NCI-H146 (cell line): ENCODE results near the gene SHTN1.

Source experiments
- DNase-seq: peaks from one replicate; lab custom pipeline; 2025; lab: John Stamatoyannopoulos, UW

The SHTN1 gene

DNA sequence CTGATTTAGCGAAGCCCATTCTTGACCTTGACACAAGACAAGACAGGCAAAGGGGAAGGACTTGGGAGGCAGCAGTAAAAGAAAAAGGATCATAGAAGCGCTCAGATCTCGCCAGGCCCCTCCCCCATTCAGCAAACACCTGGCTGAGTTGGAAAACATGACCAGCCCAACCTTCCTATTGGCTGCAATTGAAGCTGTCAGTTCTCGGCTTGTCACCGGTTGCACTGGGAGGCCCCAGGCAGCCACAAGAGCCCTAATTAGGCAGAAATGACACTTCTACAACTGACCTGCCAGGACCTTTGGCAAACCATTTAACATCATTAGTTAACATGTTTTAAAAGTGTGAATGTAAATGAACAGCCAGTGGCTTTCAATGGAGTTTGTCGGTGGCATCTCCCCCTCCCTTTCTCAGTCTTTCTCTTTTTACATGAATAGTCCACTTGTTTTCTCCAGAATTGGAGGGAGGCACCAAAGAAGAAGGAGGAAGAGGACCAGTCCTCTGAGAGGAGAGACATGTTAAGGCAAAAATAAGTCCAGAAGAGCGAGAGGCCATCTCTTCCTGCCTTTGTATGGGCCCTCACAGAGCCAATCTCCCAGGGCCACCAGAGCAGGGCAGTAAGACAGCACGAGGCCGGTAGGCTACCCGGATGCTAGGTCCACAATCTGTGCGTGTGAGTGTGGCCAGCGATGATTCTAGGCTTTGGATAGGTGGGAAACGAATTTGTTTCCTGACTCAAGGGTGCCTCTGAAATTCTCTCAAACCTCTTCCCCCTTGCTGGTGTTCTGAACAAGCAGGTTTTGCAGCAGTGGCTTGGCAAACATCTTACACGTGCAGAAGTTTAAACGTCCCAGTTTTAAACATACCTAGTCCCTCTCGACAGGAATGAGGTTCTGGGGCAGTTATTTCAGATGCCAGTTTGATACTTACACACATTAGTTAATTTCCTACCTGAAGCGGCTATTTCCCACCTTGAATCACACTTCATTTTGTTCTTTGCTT lies 170.7 kb downstream of the SHTN1 start:
- DNase-seq: peak; percentile 39

DNA sequence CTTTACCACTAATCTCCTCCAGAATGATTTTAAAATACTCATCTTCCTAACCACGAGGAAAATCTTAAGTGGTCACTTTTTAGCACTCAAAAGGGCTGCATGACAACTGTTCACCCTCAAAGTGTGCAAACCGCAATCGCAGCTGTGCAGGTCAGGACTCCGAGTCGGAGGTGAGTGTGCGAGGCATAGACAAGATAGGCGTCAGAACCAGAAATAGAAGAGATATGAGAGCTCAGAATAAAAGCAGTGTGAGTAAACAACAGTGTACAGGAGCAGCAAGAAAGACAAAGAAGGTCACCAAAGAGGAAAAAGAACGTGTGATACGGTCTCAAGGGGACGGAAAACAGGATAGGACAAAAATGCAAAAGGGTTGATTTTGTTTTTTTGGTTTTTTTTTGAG lies 173.2 kb downstream of the SHTN1 start:
- no peak for DNase-seq
